Hematopoietic multipotent progenitor cell treated with erythropoietin and hydrocortisone succinate and interleukin-3 and kit ligand, for 6 days (in vitro differentiated cells): Measurements from ENCODE around the gene SNRK.
A peak's percentile ranks its signal among the peaks of the same experiment; 100 is the strongest.
"Not testable (repeated sequence)": the region's sequence is repeated elsewhere in the genome, so short reads cannot be mapped to it uniquely, and the experiment has no call there.

Source experiments
- DNase-seq: peaks from one replicate; pipeline ENCODE4 v3.0.0-alpha.2; 2015

Gene SNRK

GRCh38 chr3:43348852-43349574 is 62.7 kb downstream of the SNRK start:
- DNase-seq = no peak

- peak; percentile 76 for DNase-seq
Measured at GRCh38 chr3:43349716-43350115, 63.4 kb downstream of the SNRK start.

- no peak for DNase-seq
Measured at GRCh38 chr3:43353393-43353792, 67.1 kb downstream of the SNRK start.

GRCh38 chr3:43353923-43354670 is 67.8 kb downstream of the SNRK start:
- DNase-seq = no peak

- DNase-seq = not testable (repeated sequence)
Measured at GRCh38 chr3:43356033-43356432, 69.7 kb downstream of the SNRK start.

GRCh38 chr3:43361077-43361476 is 74.7 kb downstream of the SNRK start:
- DNase-seq = no peak

GRCh38 chr3:43362183-43362582 is 75.8 kb downstream of the SNRK start:
- DNase-seq = no peak

- DNase-seq = no peak
Measured at GRCh38 chr3:43362961-43363360, 76.6 kb downstream of the SNRK start.

- DNase-seq = no peak
Measured at GRCh38 chr3:43363621-43364266, 77.4 kb downstream of the SNRK start.

GRCh38 chr3:43364494-43364893 is 78.2 kb downstream of the SNRK start:
- no peak for DNase-seq

GRCh38 chr3:43364926-43365325 is 78.6 kb downstream of the SNRK start:
- DNase-seq = no peak

- no peak for DNase-seq
Measured at GRCh38 chr3:43365601-43366305, 79.4 kb downstream of the SNRK start.

- DNase-seq = no peak
Measured at GRCh38 chr3:43366481-43366880, 80.1 kb downstream of the SNRK start.

GRCh38 chr3:43366885-43367284 is 80.5 kb downstream of the SNRK start:
- no peak for DNase-seq

- DNase-seq = peak; percentile 30
Measured at GRCh38 chr3:43369404-43370292, 83.3 kb downstream of the SNRK start.

GRCh38 chr3:43370293-43370980 is 84.1 kb downstream of the SNRK start:
- DNase-seq = no peak

GRCh38 chr3:43371494-43371893 is 85.2 kb downstream of the SNRK start:
- DNase-seq = no peak

GRCh38 chr3:43372007-43372740 is 85.8 kb downstream of the SNRK start:
- DNase-seq = no peak

GRCh38 chr3:43372809-43373559 is 86.6 kb downstream of the SNRK start:
- DNase-seq = no peak

- no peak for DNase-seq
Measured at GRCh38 chr3:43373560-43373928, 87.2 kb downstream of the SNRK start.
